Fibroblast of lung (primary cell): ENCODE data around the gene GALNT12. TPM values are rescaled to one million over a fixed set of nuclear protein-coding genes. Genes with fewer than 3 reads are reported as not detected.

Experiments
- DNase-seq, 2 donors: peaks; one replicate each; pipeline versions ENCODE4 v3.0.0 to v3.0.0-alpha.2; 2010; ENCODE audit warnings: low read depth in 2 of 2
- H2AFZ ChIP-seq: 2 replicates; pipeline ENCODE4 v1.5.1; 2012; ENCODE audit warnings: low read length, control low read depth, inconsistent platforms
- H3K27ac ChIP-seq: 2 replicates; pipeline ENCODE4 v1.5.1; 2011; ENCODE audit warnings: low read length, control low read depth; ENCODE audit not compliant: insufficient read depth
- H3K27me3 ChIP-seq: 2 replicates; pipeline ENCODE4 v1.5.1; 2011; ENCODE audit warnings: mild to moderate bottlenecking, low read length; ENCODE audit not compliant: control insufficient read depth, insufficient read depth
- H3K36me3 ChIP-seq: 2 replicates; pipeline ENCODE4 v1.5.1; 2011; ENCODE audit warnings: low read length; ENCODE audit not compliant: control insufficient read depth, insufficient read depth
- H3K4me1 ChIP-seq: 2 replicates; pipeline ENCODE4 v1.5.1; 2011; ENCODE audit warnings: low read length; ENCODE audit not compliant: control insufficient read depth, insufficient read depth; ENCODE audit errors: extremely low read depth
- H3K4me2 ChIP-seq: 2 replicates; pipeline ENCODE4 v1.5.1; 2011; ENCODE audit warnings: low read length, control low read depth; ENCODE audit not compliant: insufficient read depth; ENCODE audit errors: extremely low read depth
- H3K4me3 ChIP-seq, 4 experiments: fragments of 200-600 bp in 1 of 4; sonication (generic) in 1 of 4; replicated peaks in 1 of 4; 2 replicates each; pipeline ENCODE4 v1.5.1; 2011 to 2016; ENCODE audit warnings: low read length in 4 of 4, low read depth in 3 of 4, mild to moderate bottlenecking in 3 of 4, control low read depth in 2 of 4, inconsistent platforms in 1 of 4, mixed read lengths in 1 of 4; ENCODE audit not compliant: insufficient read depth in 1 of 4; ENCODE audit errors: control extremely low read depth in 1 of 4
- H3K79me2 ChIP-seq: 2 replicates; pipeline ENCODE4 v1.5.1; 2012; ENCODE audit warnings: mild to moderate bottlenecking, low read length, inconsistent platforms; ENCODE audit not compliant: control insufficient read depth, insufficient read depth
- H3K9ac ChIP-seq: 2 replicates; pipeline ENCODE4 v1.5.1; 2011; ENCODE audit warnings: mild to moderate bottlenecking, low read length, control low read depth; ENCODE audit not compliant: insufficient read depth
- H3K9me3 ChIP-seq: 2 replicates; pipeline ENCODE4 v1.5.1; 2012; ENCODE audit warnings: low read depth, low read length; ENCODE audit not compliant: control insufficient read depth, insufficient read depth
- H4K20me1 ChIP-seq: 2 replicates; pipeline ENCODE4 v1.5.1; 2011; ENCODE audit warnings: low read length; ENCODE audit not compliant: control insufficient read depth, insufficient read depth; ENCODE audit errors: extremely low read depth
- EZH2 ChIP-seq: IDR thresholded peaks from 2 replicates; pipeline ENCODE4 v1.5.1; 2012; ENCODE audit warnings: low read length, control low read depth, mild to moderate bottlenecking; ENCODE audit errors: missing control alignments
- polyA plus RNA-seq, 2 donors: library from polyadenylated mRNA; depleted of rRNA in 1 of 2; stranded (reverse) in 1 of 2; unstranded in 1 of 2; fragments of >200 nt; gene quantifications; 2 replicates each; pipeline ENCODE4 v1.2.1, GENCODE V29; 2011 to 2012; ENCODE audit warnings: missing spikeins in 1 of 2
- total RNA-seq: library from RNA; depleted of rRNA; stranded (reverse); fragments of >200 nt; gene quantifications from 2 replicates; pipeline ENCODE4 v1.2.1, GENCODE V29; 2014
- TF ChIP-seq, protein P1 (sequence below), 2 donors: IDR thresholded peaks in 1 of 2; conservative IDR thresholded peaks in 1 of 2; 1 replicate in 1 of 2; 2 replicates in 1 of 2; pipeline ENCODE4 v1.5.1; 2011 to 2012; ENCODE audit warnings: low read length in 2 of 2, control low read depth in 1 of 2, inconsistent platforms in 1 of 2, low read depth in 1 of 2, mild to moderate bottlenecking in 1 of 2

Gene GALNT12
- total and polyA plus RNA-seq, 2 donors (not counting 1 experiment from before 2014, with no cell fraction given): 9.4 to 18.2 TPM

DNA sequence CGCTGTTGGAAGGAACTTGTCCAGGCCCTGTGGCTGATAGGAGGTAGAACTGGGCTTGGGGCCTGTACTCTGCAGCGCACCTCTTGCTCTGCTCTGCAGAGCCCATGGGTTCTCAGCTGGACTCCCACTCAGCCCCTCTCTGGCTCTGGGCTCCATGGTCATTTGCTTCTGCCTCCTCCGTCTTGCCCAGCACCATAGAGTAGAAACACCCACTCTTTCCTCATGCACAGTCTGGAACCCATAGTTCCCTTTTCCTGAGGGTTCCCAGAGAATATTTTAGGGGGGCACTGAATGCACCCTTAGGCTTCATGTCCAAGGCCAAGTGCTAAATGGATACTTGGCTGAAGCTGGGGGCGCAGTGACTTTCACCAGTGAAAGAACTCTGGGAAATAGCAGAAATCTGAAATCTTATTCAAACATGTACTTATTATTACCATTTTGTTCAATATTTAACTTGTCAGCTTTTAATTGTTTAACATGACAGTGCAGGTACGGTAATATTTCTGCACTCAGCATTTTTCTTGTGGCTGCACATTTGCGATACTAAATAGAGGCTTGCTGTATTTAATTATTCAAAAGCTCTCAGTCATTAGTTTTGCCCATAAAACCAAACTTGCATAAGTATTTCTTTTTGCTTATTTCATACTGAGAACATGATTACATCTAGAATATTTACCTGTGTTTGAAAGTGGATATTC lies 31.5 kb downstream of the GALNT12 start:
- H3K27ac ChIP-seq: no peak overlapping the region
- no peaks in the 10 kb centered on the region for H3K36me3 ChIP-seq
- no peak overlapping the region for H3K4me3 ChIP-seq
- no peak overlapping the region for H3K4me2 ChIP-seq
- no peaks in the 10 kb centered on the region for H3K79me2 ChIP-seq
- H4K20me1 ChIP-seq: no peaks in the 10 kb centered on the region
- H2AFZ ChIP-seq: no peak overlapping the region
- no peaks in the 10 kb centered on the region for H3K9me3 ChIP-seq
- TF ChIP-seq, protein P1, sequence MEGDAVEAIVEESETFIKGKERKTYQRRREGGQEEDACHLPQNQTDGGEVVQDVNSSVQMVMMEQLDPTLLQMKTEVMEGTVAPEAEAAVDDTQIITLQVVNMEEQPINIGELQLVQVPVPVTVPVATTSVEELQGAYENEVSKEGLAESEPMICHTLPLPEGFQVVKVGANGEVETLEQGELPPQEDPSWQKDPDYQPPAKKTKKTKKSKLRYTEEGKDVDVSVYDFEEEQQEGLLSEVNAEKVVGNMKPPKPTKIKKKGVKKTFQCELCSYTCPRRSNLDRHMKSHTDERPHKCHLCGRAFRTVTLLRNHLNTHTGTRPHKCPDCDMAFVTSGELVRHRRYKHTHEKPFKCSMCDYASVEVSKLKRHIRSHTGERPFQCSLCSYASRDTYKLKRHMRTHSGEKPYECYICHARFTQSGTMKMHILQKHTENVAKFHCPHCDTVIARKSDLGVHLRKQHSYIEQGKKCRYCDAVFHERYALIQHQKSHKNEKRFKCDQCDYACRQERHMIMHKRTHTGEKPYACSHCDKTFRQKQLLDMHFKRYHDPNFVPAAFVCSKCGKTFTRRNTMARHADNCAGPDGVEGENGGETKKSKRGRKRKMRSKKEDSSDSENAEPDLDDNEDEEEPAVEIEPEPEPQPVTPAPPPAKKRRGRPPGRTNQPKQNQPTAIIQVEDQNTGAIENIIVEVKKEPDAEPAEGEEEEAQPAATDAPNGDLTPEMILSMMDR (conservative IDR thresholded peaks at IDR 0.05 in 1 of 2, IDR thresholded peaks at IDR 0.05 in 1 of 2; ENCODE audit: low read depth in 1 of 2, low read length in 2 of 2): no peak
- TF ChIP-seq EZH2: no peak
- DNase-seq: no peak
- H3K27me3 ChIP-seq: no peaks in the 10 kb centered on the region
- no peak overlapping the region for H3K9ac ChIP-seq
- no peaks in the 10 kb centered on the region for H3K4me1 ChIP-seq

DNA sequence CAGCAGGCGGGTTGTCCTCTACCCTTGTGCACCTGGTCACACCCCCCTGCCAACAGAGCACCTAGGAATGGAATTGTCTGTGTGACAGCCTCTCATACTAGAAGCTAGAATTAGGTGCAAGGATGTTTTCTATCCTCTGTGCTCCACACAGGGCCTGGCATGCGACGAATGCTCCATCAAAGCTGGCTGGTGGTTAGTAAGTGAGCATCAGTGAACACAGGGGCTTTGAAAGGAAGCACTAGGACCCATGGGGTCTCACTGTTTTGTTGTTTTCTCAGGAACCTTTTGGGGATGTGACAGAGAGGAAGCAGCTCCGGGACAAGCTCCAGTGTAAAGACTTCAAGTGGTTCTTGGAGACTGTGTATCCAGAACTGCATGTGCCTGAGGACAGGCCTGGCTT lies 32.3 kb downstream of the GALNT12 start:
- H3K4me1 ChIP-seq: no peaks in the 10 kb centered on the region
- no peaks in the 10 kb centered on the region for H4K20me1 ChIP-seq
- H3K27me3 ChIP-seq: no peaks in the 10 kb centered on the region
- no peak overlapping the region for H3K9ac ChIP-seq
- DNase-seq: no peak
- H3K4me2 ChIP-seq: no peak overlapping the region
- H3K36me3 ChIP-seq: no peaks in the 10 kb centered on the region
- H3K9me3 ChIP-seq: no peaks in the 10 kb centered on the region
- no peaks in the 10 kb centered on the region for H3K79me2 ChIP-seq
- H3K4me3 ChIP-seq: no peak overlapping the region
- no peak overlapping the region for H3K27ac ChIP-seq
- no peak overlapping the region for H2AFZ ChIP-seq
- TF ChIP-seq, protein P1 (conservative IDR thresholded peaks at IDR 0.05 in 1 of 2, IDR thresholded peaks at IDR 0.05 in 1 of 2; ENCODE audit: low read depth in 1 of 2, low read length in 2 of 2): no peak
- TF ChIP-seq EZH2: no peak

DNA sequence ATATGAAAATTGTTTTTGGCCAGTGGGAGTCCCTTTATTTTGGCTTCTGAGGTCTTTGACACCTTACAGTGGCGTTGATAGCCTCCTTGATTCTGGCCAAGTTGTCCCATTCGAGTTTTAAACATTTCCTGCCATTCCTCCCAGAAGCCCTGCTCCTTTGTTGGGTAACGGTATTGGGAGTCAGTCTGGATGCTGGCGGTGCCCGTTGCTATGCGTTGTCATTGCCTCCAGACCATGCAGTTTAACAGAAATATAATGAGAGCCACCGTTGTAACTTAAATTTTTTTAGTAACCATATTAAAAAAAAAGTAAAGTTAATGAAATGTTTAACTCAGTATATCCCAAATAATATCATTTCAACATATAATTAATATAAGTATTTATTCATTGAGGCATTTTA lies 35.0 kb downstream of the GALNT12 start:
- no peaks in the 10 kb centered on the region for H3K27me3 ChIP-seq
- H3K4me3 ChIP-seq: no peak overlapping the region
- no peaks in the 10 kb centered on the region for H3K4me1 ChIP-seq
- H3K36me3 ChIP-seq: no peaks in the 10 kb centered on the region
- no peak overlapping the region for H3K27ac ChIP-seq
- DNase-seq: no peak
- TF ChIP-seq EZH2: no peak
- TF ChIP-seq, protein P1 (conservative IDR thresholded peaks at IDR 0.05 in 1 of 2, IDR thresholded peaks at IDR 0.05 in 1 of 2; ENCODE audit: low read depth in 1 of 2, low read length in 2 of 2): no peak
- H3K9ac ChIP-seq: no peak overlapping the region
- no peak overlapping the region for H2AFZ ChIP-seq
- H3K4me2 ChIP-seq: no peak overlapping the region
- no peaks in the 10 kb centered on the region for H3K79me2 ChIP-seq
- H4K20me1 ChIP-seq: no peaks in the 10 kb centered on the region
- no peaks in the 10 kb centered on the region for H3K9me3 ChIP-seq
